Ovary (tissue), 3 donors: Measurements from ENCODE around the gene RGMA.

Source experiments
- CTCF ChIP-seq, 3 donors: fragments of 450-650 bp in 2 of 3; fragments of 200-600 bp in 1 of 3; IDR thresholded peaks; one replicate each; pipeline versions ENCODE4 v1.5.1 to v1.8.0; 2016 to 2022; ENCODE audit warnings: antibody characterized with exemption in 3 of 3, mild to moderate bottlenecking in 1 of 3
- EP300 ChIP-seq: sonication (generic); formaldehyde crosslinking; IDR thresholded peaks from one replicate; pipeline ENCODE4 v1.6.1; 2017; ENCODE audit warnings: antibody characterized with exemption
- donor health status: DM: no; HTN: no; CAD: no.

GRCh38 chr15:93028632-93029213, 60.3 kb downstream of the RGMA start:
- TF ChIP-seq CTCF (IDR thresholded peaks at IDR 0.05) (no peak), EP300 (no peak)
